HepG2 (cell line): ENCODE data around the gene WDHD1. TPM values are rescaled to one million over a fixed set of nuclear protein-coding genes. Genes with fewer than 3 reads are reported as not detected.

ENCODE experiments used
- ARHGAP35 ChIP-seq: sonication (generic); formaldehyde crosslinking; IDR thresholded peaks from 2 replicates; pipeline ENCODE4 v1.9.0; 2022; ENCODE audit warnings: mild to moderate bottlenecking, inconsistent platforms, moderate library complexity, missing genetic modification reagents, borderline replicate concordance
- CREB1 ChIP-seq, 2 experiments: fragments of 450-650 bp in 1 of 2; IDR thresholded peaks; 2 replicates each; pipeline ENCODE4 v1.6.1; 2016 to 2017; ENCODE audit warnings: control low read depth in 1 of 2, mild to moderate bottlenecking in 1 of 2, missing compliant biosample characterization in 1 of 2, missing genetic modification characterization in 1 of 2
- MATR3 ChIP-seq: sonication (generic); formaldehyde crosslinking; IDR thresholded peaks from 2 replicates; pipeline ENCODE4 v1.4.0; 2020; ENCODE audit warnings: missing genetic modification reagents
- MTA1 ChIP-seq: sonication (generic); formaldehyde crosslinking; IDR thresholded peaks from 2 replicates; pipeline ENCODE4 v1.4.0; 2020; ENCODE audit warnings: missing genetic modification reagents, mild to moderate bottlenecking, borderline replicate concordance
- PAWR ChIP-seq: sonication (generic); formaldehyde crosslinking; IDR thresholded peaks from 2 replicates; pipeline ENCODE4 v1.4.0; 2020; ENCODE audit warnings: missing genetic modification reagents, mild to moderate bottlenecking, borderline replicate concordance
- PCBP2 ChIP-seq: fragments of 200-400 bp; formaldehyde crosslinking; optimal IDR thresholded peaks from 2 replicates; pipeline ENCODE3; 2018; ENCODE audit warnings: low read length, low read depth; ENCODE audit not compliant: poor library complexity, severe bottlenecking
- RORA ChIP-seq: sonication (generic); formaldehyde crosslinking; IDR thresholded peaks from 2 replicates; pipeline ENCODE4 v1.5.0; 2020; ENCODE audit warnings: mild to moderate bottlenecking, missing genetic modification reagents, moderate library complexity
- RXRA ChIP-seq: sonication (generic); formaldehyde crosslinking; IDR thresholded peaks from 2 replicates; pipeline ENCODE4 v1.5.1; 2020; ENCODE audit warnings: missing genetic modification reagents
- SNRNP70 ChIP-seq: fragments of 200-400 bp; formaldehyde crosslinking; IDR thresholded peaks from 2 replicates; pipeline ENCODE4 v1.6.1; 2017; ENCODE audit warnings: mild to moderate bottlenecking, low read depth, low read length, moderate library complexity
- ZFP1 ChIP-seq: IDR thresholded peaks from 2 replicates; pipeline ENCODE4 v1.6.1; 2016
- ZNF33A ChIP-seq: sonication (generic); formaldehyde crosslinking; IDR thresholded peaks from 2 replicates; pipeline ENCODE4 v1.5.1; 2020; ENCODE audit warnings: missing genetic modification reagents, mild to moderate bottlenecking, moderate library complexity, borderline replicate concordance
- ZNF891 ChIP-seq: sonication (generic); formaldehyde crosslinking; IDR thresholded peaks from 2 replicates; pipeline ENCODE4 v1.5.0; 2020; ENCODE audit warnings: mild to moderate bottlenecking, missing genetic modification reagents
- polyA plus RNA-seq, 8 experiments: library from polyadenylated mRNA; depleted of rRNA in 3 of 8; stranded (reverse) in 7 of 8; unstranded in 1 of 8; fragments of >200 nt; fragmentation: Illumina TruSeq in 4 of 8; extraction: Trizol in 4 of 8; gene quantifications; 2 replicates each; pipeline versions ENCODE4 v1.2.1 to v1.2.3, GENCODE V29; 2011 to 2016; ENCODE audit warnings: low read depth in 4 of 8, missing spikeins in 1 of 8, mixed read lengths in 1 of 8; ENCODE audit not compliant: insufficient read depth in 1 of 8
- total RNA-seq, 5 experiments: library from RNA; depleted of rRNA; stranded (reverse); fragments of >200 nt; fragmentation: Illumina TruSeq; extraction: Trizol; gene quantifications; 2 replicates each; pipeline ENCODE4 v1.2.3, GENCODE V29; 2016; ENCODE audit warnings: low read depth in 1 of 5
- TF ChIP-seq, protein P1 (sequence below): sonication (generic); formaldehyde crosslinking; IDR thresholded peaks from 2 replicates; pipeline ENCODE4 v1.8.1; 2023; ENCODE audit warnings: mild to moderate bottlenecking, missing genetic modification reagents
- TF ChIP-seq, protein P2 (sequence below): sonication (generic); formaldehyde crosslinking; IDR thresholded peaks from 2 replicates; pipeline ENCODE4 v1.5.0; 2020; ENCODE audit warnings: missing genetic modification reagents
- TF ChIP-seq, protein P3 (sequence below): sonication (generic); formaldehyde crosslinking; conservative IDR thresholded peaks from 2 replicates; pipeline ENCODE4 v1.8.0; 2022; ENCODE audit warnings: mild to moderate bottlenecking, moderate library complexity, missing genetic modification reagents
- TF ChIP-seq, protein P4 (sequence below): sonication (generic); formaldehyde crosslinking; IDR thresholded peaks from 2 replicates; pipeline ENCODE4 v1.5.0; 2020; ENCODE audit warnings: mild to moderate bottlenecking, missing genetic modification reagents, borderline replicate concordance

WDHD1 gene
- total and polyA plus RNA-seq, 2 of the 13 experiments (the other 11 are each of a cell fraction or from before 2014, with no cell fraction given), result 5.5 to 27.5 TPM

DNA sequence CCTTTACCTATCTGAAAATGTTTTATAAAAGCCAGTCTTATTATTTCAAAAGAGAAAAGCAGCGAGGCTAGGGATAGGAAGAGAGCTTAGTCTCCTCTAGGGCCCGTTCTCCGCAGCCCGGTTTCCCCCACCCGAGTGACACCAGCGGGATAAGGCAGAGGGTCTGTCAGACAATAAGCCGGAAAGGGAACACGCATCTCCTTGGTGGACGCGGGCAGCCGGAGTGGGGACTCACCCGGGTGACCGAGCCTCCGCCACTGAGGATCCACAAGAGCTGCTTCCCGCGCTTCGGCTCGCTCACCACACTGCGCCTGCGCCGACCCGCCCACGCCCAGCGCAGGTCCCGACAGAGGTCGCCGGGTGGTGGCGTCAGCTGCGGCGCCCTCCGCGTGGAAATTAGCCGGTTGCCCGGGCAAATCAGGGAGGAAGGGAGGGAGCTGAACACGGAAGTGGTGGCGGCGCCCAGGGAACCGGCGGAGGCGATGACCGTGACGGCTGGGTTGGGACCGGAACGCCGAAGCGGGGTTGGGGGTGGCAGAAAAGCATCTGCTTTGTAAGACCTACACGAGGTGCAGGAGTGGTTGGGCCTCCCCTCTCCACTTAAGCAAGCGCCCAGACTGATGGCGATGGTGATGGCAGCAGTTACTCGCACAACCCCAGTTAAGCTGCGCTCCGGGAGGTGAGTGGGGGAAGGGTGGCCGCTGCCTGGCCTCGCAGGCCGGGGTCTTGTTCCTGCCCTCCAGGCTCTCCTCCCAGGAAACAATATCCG lies at the start of gene WDHD1, which contains the start of gene SOCS4 (continued):
- TF ChIP-seq, protein P1, sequence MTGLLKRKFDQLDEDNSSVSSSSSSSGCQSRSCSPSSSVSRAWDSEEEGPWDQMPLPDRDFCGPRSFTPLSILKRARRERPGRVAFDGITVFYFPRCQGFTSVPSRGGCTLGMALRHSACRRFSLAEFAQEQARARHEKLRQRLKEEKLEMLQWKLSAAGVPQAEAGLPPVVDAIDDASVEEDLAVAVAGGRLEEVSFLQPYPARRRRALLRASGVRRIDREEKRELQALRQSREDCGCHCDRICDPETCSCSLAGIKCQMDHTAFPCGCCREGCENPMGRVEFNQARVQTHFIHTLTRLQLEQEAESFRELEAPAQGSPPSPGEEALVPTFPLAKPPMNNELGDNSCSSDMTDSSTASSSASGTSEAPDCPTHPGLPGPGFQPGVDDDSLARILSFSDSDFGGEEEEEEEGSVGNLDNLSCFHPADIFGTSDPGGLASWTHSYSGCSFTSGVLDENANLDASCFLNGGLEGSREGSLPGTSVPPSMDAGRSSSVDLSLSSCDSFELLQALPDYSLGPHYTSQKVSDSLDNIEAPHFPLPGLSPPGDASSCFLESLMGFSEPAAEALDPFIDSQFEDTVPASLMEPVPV (CRISPR knock-in tag), result peak; percentile 77; the same call in 1 of the 2 replicates
- TF ChIP-seq, protein P2, sequence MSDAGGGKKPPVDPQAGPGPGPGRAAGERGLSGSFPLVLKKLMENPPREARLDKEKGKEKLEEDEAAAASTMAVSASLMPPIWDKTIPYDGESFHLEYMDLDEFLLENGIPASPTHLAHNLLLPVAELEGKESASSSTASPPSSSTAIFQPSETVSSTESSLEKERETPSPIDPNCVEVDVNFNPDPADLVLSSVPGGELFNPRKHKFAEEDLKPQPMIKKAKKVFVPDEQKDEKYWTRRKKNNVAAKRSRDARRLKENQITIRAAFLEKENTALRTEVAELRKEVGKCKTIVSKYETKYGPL (CRISPR knock-in tag), result no peak
- TF ChIP-seq, protein P3, sequence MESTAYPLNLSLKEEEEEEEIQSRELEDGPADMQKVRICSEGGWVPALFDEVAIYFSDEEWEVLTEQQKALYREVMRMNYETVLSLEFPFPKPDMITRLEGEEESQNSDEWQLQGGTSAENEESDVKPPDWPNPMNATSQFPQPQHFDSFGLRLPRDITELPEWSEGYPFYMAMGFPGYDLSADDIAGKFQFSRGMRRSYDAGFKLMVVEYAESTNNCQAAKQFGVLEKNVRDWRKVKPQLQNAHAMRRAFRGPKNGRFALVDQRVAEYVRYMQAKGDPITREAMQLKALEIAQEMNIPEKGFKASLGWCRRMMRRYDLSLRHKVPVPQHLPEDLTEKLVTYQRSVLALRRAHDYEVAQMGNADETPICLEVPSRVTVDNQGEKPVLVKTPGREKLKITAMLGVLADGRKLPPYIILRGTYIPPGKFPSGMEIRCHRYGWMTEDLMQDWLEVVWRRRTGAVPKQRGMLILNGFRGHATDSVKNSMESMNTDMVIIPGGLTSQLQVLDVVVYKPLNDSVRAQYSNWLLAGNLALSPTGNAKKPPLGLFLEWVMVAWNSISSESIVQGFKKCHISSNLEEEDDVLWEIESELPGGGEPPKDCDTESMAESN (CRISPR knock-in tag), result peak; percentile 94
- TF ChIP-seq ZNF891 (CRISPR knock-in tag) (peak; percentile 29; the same call in 1 of the 2 replicates), PCBP2 (no peak), MATR3 (CRISPR knock-in tag) (no peak), RORA (CRISPR knock-in tag) (no peak), MTA1 (peak; percentile 83; the same call in 1 of the 2 replicates), ZNF33A (no peak), RXRA (CRISPR knock-in tag) (peak; percentile 82; the same call in 1 of the 2 replicates), PAWR (no peak), ARHGAP35 (CRISPR knock-in tag) (no peak), CREB1 (IDR thresholded peaks at IDR 0.05) (peak; percentile 94), CREB1 (CRISPR knock-in tag; IDR thresholded peaks at IDR 0.05) (peak; percentile 99), ZFP1 (CRISPR knock-in tag) (no peak), SNRNP70 (no peak)
- TF ChIP-seq, protein P4, sequence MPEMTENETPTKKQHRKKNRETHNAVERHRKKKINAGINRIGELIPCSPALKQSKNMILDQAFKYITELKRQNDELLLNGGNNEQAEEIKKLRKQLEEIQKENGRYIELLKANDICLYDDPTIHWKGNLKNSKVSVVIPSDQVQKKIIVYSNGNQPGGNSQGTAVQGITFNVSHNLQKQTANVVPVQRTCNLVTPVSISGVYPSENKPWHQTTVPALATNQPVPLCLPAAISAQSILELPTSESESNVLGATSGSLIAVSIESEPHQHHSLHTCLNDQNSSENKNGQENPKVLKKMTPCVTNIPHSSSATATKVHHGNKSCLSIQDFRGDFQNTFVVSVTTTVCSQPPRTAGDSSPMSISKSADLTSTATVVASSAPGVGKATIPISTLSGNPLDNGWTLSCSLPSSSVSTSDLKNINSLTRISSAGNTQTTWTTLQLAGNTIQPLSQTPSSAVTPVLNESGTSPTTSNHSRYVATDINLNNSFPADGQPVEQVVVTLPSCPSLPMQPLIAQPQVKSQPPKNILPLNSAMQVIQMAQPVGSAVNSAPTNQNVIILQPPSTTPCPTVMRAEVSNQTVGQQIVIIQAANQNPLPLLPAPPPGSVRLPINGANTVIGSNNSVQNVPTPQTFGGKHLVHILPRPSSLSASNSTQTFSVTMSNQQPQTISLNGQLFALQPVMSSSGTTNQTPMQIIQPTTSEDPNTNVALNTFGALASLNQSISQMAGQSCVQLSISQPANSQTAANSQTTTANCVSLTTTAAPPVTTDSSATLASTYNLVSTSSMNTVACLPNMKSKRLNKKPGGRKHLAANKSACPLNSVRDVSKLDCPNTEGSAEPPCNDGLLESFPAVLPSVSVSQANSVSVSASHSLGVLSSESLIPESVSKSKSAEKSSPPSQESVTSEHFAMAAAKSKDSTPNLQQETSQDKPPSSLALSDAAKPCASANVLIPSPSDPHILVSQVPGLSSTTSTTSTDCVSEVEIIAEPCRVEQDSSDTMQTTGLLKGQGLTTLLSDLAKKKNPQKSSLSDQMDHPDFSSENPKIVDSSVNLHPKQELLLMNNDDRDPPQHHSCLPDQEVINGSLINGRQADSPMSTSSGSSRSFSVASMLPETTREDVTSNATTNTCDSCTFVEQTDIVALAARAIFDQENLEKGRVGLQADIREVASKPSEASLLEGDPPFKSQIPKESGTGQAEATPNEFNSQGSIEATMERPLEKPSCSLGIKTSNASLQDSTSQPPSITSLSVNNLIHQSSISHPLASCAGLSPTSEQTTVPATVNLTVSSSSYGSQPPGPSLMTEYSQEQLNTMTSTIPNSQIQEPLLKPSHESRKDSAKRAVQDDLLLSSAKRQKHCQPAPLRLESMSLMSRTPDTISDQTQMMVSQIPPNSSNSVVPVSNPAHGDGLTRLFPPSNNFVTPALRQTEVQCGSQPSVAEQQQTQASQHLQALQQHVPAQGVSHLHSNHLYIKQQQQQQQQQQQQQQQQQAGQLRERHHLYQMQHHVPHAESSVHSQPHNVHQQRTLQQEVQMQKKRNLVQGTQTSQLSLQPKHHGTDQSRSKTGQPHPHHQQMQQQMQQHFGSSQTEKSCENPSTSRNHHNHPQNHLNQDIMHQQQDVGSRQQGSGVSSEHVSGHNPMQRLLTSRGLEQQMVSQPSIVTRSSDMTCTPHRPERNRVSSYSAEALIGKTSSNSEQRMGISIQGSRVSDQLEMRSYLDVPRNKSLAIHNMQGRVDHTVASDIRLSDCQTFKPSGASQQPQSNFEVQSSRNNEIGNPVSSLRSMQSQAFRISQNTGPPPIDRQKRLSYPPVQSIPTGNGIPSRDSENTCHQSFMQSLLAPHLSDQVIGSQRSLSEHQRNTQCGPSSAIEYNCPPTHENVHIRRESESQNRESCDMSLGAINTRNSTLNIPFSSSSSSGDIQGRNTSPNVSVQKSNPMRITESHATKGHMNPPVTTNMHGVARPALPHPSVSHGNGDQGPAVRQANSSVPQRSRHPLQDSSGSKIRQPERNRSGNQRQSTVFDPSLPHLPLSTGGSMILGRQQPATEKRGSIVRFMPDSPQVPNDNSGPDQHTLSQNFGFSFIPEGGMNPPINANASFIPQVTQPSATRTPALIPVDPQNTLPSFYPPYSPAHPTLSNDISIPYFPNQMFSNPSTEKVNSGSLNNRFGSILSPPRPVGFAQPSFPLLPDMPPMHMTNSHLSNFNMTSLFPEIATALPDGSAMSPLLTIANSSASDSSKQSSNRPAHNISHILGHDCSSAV, result no peak
